Left lobe of liver (tissue), 2 donors: ENCODE results near the gene IRF8. TPM values are rescaled to one million over a fixed set of nuclear protein-coding genes. Genes with fewer than 3 reads are reported as not detected.

Experiments used
- ATAC-seq: fragments of 200-7000 bp; cut with Tn5 transposase; one replicate; pipeline ENCODE4 v1.9.1; 2020; ENCODE audit warnings: mild to moderate bottlenecking, moderate library complexity
- DNase-seq: peaks from one replicate; pipeline ENCODE4 v3.0.0-alpha.2; 2020; ENCODE audit warnings: low spot score
- total RNA-seq: library from RNA; stranded (reverse); gene quantifications from one replicate; pipeline ENCODE4 v1.2.1, GENCODE V29; 2021
- donor health status: DM: no; HTN: no; CAD: no; lungs with moderate emphysema.
- donor health status: DM: no; HTN: yes; CAD: no.

The IRF8 gene
- total RNA-seq, 1 donor from 2014 or later = 9.0 TPM

DNA sequence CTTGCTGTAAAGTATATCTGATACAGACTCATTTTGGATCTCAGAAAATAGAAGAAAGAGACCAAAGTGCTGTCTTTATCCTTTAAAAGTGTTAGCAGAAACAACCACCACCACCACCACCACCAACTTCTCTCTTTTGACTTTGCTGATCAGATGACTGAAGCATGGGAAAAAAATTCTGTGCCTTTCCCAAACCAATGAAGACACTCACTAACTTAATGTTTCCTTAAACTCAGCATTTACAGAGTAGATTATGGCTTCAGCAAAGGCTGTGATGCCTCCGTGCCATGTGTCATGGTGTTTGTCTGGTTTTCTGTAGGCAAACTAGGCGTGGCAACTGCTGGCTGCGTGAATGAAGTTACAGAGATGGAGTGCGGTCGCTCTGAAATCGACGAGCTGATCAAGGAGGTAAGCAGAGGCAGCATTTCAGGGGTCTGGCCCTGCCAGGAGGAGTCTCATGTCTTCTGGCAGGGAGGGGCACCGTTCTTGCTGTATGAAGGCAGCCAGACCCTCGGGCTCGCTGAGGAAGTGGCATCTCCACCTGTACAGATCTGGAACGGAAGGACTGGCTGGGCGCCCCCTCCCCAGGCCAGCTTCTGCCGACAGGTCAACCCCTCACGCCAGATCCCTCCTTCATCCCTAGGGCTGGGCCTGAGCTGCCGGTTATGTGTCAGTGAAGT is 12.4 kb downstream of the IRF8 start:
- no peak for ATAC-seq
- DNase-seq = no peak

DNA sequence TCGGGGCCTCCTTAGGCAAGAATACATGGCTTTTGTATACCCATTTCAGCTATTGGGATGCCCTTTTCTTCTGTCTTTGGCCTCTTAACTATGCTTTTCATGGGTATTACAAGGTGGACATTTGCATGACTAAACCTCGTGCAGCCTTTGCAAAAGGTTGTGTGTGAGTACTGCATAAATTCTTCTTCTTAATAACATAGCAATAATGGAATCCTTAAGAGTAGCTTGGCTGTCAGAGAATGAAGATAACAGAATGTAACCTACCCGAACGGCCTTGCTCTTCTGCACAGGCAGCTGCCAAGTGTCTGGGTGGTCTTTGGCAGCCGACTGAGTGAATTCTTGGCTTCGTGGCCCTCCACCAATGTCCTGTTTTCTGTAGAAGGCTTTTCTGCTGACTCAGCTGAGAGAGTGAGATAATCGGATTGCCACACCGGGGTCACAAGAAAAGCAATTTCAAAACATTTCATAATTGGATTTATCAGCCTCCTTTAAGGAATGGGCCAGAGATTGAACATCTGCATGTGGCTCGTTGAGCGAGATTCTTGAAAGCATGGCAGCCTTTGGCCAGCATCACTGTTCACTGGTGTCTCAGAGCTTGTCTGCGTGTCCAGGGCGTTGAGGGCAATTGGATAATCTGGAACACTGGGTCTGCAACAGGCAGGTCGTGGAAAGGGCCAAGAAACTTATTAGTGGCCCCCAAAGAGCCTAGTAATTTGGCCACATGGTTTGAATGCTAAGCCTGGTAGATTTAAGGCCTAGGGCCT is 13.4 kb downstream of the IRF8 start:
- ATAC-seq = no peak
- DNase-seq = no peak

DNA sequence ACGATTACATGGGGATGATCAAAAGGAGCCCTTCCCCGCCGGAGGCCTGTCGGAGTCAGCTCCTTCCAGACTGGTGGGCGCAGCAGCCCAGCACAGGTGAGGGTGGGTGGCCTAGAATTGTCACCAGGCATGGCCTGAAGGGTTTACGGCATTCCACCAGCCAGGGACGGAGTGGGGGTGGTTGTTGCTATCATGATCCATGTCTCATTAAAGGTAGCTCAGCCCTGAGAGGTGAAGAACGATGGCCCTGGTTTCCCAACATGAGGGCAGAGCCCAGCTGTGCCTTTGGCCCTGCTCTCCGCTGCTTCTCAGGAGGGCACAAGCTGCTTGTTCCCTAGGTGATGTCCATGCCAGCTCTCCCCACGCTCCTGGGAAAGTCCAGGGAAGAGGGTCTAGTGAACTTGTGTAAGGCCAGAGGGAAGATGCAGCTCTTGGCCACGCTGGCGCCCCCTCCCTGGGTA is 14.2 kb downstream of the IRF8 start:
- ATAC-seq (no peak), DNase-seq (no peak)

DNA sequence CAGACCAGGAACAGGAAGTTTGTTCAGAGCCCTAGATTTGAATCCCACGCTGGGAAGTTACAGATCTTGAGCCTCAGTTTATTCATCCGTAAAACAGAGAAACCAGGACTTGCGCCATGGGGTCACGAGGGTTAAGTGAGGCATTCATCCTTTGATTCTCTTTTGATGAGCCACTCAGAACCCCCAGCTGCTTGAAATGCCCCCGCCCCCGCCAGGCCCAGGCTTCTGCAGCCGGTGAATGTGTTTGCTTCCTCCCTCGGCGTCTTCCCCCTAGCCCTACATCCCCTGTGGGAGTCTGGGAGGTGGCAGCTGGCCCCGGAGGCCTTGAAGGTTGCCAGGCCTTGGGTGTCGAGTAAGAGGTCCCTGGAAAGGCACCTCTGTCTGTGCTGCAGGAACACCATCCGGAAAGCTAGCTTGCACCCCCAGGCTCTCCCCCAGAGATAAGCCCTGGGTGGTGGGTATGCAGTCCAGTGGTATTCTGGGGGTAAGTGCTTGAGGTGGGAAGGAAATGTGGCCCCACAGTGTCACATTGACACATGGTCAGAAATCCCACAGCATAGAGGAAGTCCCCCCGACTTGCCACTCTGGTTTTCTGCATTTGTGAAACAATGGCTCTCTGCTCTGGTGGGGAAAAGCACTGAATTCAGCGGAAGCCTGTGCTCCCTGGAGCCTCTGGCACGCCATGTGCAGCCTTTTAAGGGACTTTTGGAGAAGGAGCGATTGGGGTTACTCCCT is 14.9 kb downstream of the IRF8 start:
- no peak for ATAC-seq
- no peak for DNase-seq

DNA sequence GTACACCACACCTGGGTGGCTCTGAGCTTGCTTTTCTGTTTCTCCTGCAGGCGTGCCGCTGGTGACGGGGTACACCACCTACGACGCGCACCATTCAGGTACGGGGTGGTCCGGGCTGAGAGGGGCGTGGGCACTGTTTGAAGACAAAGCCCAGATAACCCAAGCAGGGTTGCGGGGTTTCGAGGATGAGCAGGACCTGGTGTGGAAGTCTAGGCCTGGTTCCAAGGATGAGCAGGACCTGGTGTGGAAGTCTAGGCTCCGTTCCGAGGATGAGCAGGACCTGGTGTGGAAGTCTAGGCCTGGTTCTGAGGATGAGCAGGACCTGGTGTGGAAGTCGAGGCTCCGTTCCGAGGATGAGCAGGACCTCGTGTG is 15.4 kb downstream of the IRF8 start:
- no peak for DNase-seq

DNA sequence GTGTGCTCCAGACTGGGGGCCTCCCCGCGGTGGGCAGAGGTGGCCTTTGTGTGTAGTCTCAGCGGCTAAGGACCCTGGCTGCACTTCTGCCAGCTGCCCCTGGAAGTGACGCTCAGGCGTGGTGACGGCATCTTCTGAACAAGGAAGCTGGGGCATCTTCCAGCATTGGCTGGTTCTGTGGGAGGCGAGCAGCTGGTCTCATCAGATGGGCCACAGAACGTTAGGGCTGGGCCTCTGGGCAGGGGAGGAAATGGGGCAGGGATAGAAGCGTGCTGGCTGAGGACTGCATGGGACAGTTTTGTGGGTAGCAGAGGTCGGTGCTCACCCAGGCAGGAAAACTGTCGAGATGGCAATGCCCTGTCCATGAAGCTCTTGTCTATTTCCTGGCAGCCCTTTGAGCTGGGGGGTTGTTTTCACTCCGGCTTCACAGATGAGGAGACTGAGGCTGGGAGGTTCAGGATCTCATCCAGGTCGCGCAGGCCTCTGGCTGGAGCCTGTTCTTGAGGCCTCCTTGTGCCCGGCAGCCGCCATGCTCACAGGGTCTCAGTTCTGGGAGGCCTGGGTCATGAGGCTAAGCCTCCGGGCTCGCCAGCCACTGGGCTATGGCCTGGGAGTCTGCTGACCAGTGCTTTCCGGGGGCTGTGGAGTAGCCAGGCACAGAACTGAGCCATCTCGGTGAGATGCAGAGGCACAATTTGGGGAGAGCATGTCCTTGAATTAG is 16.3 kb downstream of the IRF8 start:
- DNase-seq (no peak), ATAC-seq (no peak)

More for the DNA sequence above, 15.4 kb downstream of the IRF8 start:
- no peak for ATAC-seq

DNA sequence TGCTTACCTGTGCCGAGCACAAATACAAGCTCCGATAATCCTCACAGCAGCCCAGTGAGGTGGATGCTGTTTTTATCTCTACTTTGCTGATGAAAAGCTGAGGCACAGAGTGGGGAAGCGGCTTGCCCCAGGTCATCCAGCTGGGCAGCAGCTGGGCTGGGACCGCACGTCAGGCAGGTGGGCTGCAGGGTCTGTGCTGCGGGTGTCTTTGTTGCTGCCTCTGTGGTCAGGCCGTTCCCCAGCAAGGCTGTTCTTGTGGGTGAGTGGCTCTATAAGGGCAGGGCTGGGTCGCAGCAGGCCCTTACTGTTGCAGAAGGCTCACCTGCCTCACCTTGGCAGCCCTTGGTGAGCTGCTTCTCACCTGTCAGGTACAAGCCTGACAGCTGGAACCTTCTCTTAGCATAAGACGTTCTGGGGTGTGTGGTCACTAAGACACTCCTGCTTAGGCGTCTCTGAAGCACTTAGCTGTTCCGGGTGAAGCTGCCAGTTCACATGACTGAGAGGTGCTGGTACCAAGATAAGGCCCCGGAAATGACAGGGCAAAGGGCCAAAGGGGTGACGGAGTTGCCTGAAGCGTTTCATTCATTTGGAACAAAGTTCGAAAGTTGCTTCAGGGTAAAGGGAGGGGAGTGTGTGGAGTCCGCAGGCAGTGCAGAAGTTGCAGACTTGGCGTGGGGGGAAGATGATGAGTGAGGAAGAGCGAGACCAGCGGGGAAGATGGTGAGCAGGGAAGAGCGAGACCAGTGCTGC is 17.4 kb downstream of the IRF8 start:
- ATAC-seq (peak; percentile 87), DNase-seq (peak; percentile 94)

DNA sequence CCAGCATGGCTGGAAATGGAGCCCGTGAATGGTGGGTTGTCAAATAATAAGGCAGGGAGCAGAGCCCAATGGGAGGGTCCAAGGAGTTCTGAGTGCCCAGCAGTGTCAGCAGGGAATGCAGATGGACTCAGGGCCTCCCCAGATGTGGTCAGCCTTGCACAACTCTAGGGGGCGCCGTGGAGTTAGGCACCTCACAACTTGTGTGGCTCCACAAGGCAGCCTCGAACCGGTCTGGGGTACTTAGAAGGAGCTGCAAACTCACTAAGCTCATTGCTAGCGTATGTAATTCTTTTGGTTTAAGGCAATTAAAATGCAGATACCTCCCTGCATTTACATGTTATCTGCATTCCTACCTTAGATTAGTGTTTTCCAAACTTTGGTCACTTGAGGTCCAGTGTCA is 18.1 kb downstream of the IRF8 start:
- ATAC-seq (no peak), DNase-seq (no peak)

DNA sequence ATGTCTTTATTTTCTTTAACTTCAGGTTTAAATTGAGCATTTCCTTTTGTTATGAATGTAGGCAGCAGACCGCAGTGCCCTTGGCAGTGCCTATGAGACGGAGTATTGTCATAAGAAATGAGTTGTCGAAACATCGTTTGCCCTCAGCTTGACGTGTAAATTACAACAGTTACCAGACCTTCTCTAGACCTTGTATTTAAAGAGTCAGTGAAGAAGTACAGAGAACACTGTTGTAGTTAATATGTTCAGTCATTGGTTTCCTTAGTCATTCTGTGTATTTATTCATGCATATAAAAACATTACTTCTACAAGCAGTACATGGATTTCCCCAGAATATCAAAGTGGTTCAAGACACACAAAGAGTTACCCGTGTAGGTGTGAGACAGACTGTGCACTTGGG is 19.0 kb downstream of the IRF8 start:
- ATAC-seq (no peak), DNase-seq (no peak)

DNA sequence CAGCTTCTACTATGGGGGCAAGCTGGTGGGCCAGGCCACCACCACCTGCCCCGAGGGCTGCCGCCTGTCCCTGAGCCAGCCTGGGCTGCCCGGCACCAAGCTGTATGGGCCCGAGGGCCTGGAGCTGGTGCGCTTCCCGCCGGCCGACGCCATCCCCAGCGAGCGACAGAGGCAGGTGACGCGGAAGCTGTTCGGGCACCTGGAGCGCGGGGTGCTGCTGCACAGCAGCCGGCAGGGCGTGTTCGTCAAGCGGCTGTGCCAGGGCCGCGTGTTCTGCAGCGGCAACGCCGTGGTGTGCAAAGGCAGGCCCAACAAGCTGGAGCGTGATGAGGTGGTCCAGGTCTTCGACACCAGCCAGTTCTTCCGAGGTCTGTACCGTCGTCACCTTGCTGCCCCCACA is 19.5 kb downstream of the IRF8 start:
- ATAC-seq (no peak), DNase-seq (no peak)

DNA sequence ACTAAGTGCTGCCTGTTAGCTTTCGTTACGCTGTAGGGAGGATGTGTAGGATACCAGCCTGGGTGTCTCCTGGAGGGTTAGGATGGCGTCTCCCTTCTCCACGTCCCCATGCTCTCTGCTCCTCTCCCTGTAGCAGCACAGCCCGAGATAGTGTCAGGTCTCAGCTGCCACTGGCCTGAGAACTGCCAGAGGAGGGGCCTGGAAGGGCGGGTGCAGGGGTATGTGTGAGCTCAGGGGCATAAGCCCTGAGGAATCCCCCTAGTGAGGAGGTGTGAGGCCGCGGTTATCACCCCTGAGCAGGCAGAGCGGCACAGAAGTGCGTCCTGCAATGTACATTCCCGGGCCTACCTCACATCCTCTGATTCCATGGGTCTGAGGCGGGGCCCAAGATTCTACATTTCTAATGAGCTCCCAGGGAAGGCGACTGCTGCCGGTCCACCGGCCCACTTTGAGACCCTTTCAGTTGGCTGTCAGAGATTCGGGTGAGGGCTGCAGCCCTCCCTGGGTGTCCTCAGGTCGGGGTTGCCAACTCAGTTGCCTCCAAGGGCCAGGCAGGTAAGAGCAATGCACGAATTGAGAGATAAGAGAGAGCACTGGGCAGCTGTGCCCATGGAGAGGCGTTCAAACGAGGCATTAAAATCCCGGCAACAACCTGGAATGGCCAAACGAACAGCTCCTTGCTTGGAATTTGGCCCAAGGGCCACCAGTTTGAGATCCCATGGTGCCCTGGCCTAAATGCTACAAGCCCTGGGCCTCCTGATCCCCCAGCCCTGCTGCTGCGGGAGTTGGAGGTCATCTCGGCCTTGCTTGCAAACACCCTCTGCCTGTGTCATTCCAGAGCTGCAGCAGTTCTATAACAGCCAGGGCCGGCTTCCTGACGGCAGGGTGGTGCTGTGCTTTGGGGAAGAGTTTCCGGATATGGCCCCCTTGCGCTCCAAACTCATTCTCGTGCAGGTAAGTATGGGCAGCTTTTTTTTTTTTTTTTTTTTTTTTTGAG is 20.6 kb downstream of the IRF8 start:
- DNase-seq = no peak
- ATAC-seq = no peak

DNA sequence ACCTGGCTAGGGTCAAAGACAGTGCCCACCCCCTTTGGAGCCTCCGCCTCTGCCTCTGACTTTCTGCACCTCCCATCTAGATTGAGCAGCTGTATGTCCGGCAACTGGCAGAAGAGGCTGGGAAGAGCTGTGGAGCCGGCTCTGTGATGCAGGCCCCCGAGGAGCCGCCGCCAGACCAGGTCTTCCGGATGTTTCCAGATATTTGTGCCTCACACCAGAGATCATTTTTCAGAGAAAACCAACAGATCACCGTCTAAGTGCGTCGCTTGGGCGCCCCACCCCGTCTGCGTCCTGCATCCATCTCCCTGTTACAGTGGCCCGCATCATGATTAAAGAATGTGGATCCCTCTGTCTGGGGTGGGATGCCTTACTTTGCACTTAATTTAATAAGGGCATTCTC is 22.1 kb downstream of the IRF8 start:
- DNase-seq (no peak), ATAC-seq (no peak)

DNA sequence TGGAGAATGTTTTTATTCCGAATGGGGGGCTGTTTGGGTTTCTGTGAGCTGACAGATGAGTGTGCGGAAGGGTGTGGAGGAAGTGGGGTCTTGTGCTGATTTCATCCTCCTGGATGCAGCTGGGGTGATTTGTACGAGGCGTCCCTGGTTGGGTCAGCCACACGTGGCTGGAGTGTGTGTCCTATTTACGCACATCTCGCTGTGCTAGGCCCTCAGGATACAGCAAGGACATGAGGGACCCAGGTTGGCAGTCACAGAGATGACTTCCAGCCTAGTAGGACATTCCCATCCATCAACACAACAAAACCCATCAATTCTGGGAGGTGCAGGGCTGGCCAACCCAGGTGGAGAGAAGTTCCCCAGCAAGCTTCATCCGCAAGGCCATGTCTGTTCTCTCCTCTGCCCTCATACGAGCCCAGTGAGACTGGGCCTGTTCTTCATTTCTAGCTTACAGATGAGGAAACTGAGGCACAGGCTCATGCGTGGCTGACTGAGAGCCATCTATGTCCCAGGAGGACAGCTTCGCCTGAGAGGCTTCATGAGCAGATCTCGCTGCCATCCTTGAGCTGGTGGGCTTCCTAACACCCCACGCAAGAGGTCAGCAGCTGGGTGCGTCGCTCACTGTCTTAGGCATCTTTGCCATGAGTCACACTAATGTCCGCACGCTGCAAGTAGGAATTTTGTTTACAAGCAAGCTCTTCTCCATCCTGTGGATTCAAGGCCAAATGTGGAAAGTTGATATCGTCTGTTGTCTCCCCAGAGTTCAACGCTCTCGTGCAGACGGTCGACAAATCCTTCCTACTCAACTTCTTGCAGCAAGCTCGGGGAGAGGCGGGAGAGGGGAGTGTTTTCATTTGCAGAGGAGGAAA is 24.4 kb downstream of the IRF8 start:
- ATAC-seq = peak; percentile 16

DNA sequence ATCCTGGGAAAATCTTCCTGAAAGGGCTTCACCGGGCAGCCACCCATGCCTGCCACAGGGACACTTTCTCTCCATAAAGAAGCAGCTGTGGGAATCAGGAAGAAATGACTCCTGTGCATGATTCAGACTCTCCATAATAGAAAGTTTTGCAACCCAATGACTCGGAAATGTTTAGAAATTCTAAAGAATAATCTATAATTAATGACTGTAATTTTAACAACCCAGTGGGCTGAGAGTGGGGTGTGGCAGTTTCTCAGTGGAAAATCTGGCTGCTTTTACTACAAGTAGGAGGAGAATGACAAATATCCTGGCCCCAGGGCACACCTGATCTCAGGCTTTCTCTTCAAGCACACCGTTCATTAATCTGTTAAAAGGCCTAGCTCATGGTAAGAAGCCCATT is 25.7 kb downstream of the IRF8 start:
- ATAC-seq (no peak), DNase-seq (no peak)

More for the DNA sequence above, 24.4 kb downstream of the IRF8 start:
- no peak for DNase-seq

DNA sequence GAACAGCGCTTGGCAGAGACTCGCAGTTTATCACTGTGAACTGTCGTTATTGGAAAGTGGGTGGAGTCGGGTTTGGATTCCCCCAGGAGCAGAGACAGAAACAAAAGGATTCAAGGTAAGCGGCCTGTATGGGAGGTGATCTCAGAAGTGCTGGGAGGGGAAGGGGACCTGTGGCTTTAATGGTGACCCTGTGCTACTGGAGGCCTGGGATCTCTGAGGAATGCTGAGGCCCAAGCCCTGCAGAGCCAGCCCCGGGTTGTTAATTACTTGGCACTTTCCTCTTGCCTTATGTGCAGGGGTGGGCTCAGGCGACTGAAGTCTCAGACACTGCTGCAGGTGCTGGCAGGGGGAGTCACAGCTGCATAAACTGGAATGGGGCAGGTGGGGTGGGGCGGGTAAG is 27.4 kb downstream of the IRF8 start:
- ATAC-seq (no peak), DNase-seq (no peak)

DNA sequence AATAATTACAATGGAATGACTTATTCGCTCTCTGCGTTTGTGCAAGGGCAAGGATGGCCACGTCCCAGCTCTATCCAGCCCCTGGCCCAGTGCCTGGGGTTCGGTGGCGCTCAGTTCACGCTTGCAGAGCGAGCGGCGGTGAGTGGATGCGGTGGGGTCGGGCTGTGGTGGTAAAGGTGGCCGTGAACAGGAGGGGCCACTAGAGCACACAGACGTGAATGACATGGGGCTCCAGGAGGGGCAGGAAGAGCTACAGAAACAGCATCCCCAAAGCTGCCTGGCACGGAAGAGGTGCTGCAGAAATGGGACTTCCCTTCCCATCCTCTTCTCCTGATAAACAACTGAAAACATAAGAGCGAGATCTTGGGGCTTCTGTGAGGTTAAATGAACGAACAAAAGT is 28.4 kb downstream of the IRF8 start:
- DNase-seq = no peak
- ATAC-seq = no peak

DNA sequence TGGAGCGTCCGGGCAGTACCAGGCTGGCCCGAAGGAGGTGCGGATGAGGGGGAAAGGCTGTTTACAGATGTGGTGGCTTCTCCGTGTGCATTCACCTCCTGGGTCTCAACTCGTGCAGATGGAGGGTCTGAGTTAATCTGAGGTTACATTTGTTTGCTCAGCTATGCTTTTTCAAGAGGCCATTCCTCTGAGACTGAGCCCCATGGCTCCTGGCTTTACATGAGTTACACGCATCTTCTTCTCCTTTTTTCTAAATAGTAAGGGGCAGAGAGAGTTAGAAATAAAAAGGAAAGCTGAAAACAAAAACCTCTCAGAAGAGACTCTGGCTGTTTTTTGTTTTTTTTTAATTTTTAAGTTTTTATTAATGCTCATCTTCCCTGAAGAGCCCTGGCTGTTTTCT is 29.0 kb downstream of the IRF8 start:
- ATAC-seq (no peak), DNase-seq (no peak)

DNA sequence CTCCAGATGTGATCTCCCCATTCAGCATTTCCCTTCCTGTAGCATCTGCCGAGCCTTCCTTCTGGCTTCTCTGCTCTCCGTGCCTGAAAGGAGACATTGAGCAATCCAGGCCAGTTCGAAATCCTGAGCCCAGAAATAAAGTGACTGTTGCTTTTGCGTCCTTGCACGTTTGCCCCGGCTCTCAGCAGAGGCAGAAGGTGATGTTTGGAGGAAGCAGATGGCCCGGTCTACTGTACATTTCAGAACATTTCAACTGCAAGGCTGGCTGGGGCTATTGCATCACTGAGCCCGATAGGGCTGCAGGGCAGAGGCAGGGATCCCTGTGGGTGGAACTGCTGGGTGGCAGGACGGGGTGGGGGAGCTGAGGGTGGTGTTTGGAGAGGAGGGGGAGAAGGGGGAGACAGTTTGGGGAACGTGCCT is 29.4 kb downstream of the IRF8 start:
- no peak for DNase-seq
- peak; percentile 69 for ATAC-seq
